ENCODE results near the gene TMA7.

Gene TMA7

DNA sequence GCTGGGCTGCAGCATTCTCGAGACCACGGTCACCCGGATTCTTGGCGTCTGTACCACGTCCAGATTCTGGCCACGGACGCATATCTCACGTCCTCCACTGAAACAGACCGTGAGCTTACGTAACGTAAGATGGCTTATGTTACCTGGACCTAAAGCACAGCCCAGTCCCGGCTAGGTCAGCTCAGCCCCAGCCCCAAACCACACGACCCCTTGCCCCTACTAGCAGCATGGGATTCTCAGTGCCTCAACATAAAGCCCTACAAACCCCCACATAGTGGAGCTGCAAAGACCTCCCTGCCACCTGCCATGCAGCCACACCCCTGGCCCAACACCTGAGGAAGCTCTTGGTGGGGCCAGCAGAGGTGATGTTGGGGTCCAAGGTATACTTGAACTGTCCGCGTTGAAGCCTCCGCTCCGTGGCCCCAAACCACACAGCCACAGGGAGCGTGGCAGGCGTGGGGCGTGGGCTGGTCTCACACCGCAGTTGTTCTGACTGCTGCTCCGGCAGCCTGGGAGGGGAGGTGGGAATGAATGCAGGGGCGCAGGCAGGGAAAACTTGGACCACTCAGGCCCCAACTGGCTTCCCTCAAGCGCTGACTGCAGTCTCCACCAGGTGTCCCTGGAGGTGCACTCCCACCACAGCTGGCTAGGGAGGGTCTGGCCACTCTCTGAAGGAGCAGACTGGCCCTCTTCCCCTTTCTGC is 24.7 kb upstream of the TMA7 start:
- no peak for DNase-seq (ENCODE audit: extremely low read depth, low read depth)
- TF ChIP-seq, protein P1, sequence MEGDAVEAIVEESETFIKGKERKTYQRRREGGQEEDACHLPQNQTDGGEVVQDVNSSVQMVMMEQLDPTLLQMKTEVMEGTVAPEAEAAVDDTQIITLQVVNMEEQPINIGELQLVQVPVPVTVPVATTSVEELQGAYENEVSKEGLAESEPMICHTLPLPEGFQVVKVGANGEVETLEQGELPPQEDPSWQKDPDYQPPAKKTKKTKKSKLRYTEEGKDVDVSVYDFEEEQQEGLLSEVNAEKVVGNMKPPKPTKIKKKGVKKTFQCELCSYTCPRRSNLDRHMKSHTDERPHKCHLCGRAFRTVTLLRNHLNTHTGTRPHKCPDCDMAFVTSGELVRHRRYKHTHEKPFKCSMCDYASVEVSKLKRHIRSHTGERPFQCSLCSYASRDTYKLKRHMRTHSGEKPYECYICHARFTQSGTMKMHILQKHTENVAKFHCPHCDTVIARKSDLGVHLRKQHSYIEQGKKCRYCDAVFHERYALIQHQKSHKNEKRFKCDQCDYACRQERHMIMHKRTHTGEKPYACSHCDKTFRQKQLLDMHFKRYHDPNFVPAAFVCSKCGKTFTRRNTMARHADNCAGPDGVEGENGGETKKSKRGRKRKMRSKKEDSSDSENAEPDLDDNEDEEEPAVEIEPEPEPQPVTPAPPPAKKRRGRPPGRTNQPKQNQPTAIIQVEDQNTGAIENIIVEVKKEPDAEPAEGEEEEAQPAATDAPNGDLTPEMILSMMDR (IDR thresholded peaks at IDR 0.05; ENCODE audit: low read depth, low read length), result no peak

DNA sequence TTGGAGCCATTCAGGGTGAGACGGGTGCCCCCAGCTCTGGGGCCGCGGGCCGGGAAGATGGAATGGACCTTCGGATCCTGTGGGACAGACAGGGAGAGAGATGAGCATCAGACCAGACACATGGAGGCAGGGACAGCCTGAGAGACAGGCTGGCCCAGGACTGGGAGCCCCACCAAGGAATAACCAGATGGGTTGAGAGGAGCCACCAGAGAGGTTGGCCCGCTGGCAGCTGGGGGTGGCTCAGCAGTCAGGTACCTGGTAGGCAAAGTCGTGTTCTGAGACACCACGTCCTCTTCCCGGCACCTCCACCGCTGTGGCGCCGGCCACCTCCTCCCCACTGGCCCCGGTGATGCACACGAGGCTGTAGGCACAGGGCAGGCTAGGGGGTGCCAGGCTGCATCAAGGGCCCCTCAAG is 24.0 kb upstream of the TMA7 start:
- TF ChIP-seq, protein P1 (IDR thresholded peaks at IDR 0.05; ENCODE audit: low read depth, low read length), result no peak
- DNase-seq (ENCODE audit: extremely low read depth, low read depth), result no peak

DNA sequence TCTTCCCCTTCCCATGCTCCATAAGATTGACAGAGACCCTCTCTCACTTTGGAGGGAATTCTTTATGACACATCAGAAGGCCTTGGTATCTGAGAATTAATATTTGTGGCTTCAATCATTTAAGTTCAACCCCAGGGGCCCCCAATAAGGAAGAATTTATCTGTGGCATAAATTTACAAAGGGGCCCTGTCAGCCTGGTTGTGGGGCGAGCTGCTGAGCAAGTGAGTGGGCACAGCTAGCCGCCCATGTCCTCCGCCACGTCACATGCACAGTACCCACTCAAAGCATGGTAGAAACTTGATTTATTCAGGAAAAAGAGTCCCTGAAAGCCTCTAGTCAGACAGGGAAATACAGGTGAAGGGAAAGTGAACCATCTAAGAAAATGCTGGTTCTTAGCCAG is 23.5 kb upstream of the TMA7 start:
- no peak for DNase-seq (ENCODE audit: extremely low read depth, low read depth)
- TF ChIP-seq, protein P1 (IDR thresholded peaks at IDR 0.05; ENCODE audit: low read depth, low read length), result no peak

DNA sequence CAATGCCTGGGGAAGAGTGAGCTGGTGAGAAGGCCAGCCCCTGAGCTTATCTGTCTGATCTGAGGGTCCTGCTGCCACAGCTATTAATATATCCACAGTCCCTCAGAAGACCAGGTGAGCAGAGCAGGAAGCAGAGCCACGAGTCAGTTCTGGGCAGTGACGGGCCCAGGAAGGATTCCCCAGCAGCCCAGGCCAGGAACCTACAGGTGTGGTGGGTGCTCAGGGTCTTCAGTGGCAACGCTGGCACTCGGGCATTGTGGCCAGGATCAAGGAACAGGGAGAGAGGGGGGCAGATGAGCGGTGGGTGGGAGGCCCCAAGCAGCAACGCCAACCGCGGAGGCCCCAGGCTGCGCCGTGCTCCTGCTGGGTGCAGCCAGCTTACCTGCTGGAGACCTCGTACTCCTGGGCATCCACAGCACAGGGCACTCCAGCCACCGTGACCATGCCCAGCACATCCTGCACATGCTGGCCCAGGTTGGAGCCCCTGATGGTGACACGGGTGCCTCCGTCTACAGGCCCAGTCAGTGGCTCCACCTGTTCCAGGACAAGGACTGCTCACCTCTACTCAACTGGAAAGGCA is 22.4 kb upstream of the TMA7 start:
- no peak for DNase-seq (ENCODE audit: extremely low read depth, low read depth)
- TF ChIP-seq, protein P1 (IDR thresholded peaks at IDR 0.05; ENCODE audit: low read depth, low read length), result no peak

DNA sequence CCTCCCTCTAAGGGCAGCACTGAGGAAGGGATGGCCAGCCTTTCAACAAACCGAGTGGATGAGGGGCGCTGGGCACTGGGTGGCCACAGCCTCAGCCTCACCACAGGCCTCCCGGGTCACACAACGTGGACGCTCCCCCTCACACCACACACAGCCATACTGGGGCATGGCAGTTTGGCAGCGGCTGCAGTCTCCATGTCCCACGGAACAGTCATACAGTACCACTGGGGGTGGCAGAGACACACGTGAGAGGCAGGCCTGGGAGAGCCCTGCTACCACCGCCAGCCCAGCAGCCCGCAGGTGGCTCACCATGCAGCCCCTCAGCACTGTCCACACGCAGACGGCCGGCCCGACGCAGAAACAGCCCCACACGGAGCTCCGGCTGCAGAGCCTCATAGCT is 21.9 kb upstream of the TMA7 start:
- no peak for DNase-seq (ENCODE audit: extremely low read depth, low read depth)
- TF ChIP-seq, protein P1 (IDR thresholded peaks at IDR 0.05; ENCODE audit: low read depth, low read length), result no peak

DNA sequence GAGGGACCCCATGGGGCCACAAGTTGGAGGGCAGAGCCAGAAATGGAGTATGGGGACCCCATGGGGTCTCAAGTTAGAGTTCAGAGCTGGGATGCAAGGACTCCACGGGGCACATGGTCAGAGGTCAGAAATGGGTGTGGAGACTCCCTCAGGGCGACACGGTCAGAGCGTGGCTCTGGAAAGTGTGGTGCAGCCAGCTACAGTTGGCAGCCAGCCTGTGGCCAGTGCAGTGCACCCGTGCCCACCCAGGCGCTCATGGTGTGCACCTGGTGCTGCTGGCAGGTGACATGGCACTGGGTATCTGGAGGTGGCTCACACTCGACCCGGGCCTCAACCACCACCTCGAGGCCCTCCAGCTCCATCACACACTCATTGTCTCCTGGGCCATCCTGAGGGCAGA is 21.4 kb upstream of the TMA7 start:
- TF ChIP-seq, protein P1 (IDR thresholded peaks at IDR 0.05; ENCODE audit: low read depth, low read length), result no peak
- no peak for DNase-seq (ENCODE audit: extremely low read depth, low read depth)

DNA sequence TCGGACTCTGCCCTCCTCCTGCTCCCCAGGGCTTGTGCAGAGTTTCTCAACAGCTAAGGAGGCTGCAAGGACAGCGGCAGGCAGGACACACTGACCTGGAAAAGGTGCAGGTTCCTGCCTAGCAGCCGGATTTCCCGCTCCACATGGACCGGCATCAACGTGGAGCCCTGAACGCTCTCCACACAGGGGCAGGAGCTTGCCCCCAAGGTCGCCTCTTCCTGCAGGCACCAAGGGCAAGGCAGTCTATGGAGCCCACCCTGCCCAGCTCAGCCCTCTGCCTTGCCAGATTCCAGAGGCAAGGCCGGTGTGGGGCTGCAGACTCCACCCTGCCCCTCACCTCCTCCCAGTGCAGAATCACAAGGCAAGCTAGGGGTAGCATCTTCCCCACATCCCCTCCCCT is 20.9 kb upstream of the TMA7 start:
- no peak for DNase-seq (ENCODE audit: extremely low read depth, low read depth)
- TF ChIP-seq, protein P1 (IDR thresholded peaks at IDR 0.05; ENCODE audit: low read depth, low read length), result no peak

Measured in AG09319 (cell line).